Breast epithelium (tissue), 4 donors: Measurements from ENCODE around the gene FRMD5. TPM values are rescaled to one million over a fixed set of nuclear protein-coding genes. Genes with fewer than 3 reads are reported as not detected.

Experiments
- DNase-seq, 2 donors: peaks; one replicate each; pipeline ENCODE4 v3.0.0-alpha.2; 2019; ENCODE audit warnings: low spot score in 2 of 2
- H3K27ac ChIP-seq, 2 donors: fragments of 200-600 bp; sonication (generic) in 1 of 2; one replicate each; pipeline ENCODE4 v1.5.1; 2016 to 2019; ENCODE audit warnings: mild to moderate bottlenecking in 1 of 2
- H3K27me3 ChIP-seq, 2 donors: fragments of 200-600 bp; sonication (generic) in 1 of 2; one replicate each; pipeline versions ENCODE4 v1.5.1 to v1.6.0; 2017 to 2019; ENCODE audit warnings: control low read depth in 1 of 2, mild to moderate bottlenecking in 1 of 2
- H3K36me3 ChIP-seq: fragments of 200-600 bp; one replicate; pipeline ENCODE4 v1.5.1; 2019
- H3K4me1 ChIP-seq, 2 donors: fragments of 200-600 bp; sonication (generic); one replicate each; pipeline ENCODE4 v1.5.1; 2016 to 2019; ENCODE audit warnings: control low read depth in 1 of 2
- H3K4me3 ChIP-seq, 3 donors: fragments of 200-600 bp; sonication (generic); 1 replicate in 2 of 3; 2 replicates in 1 of 3; pipeline ENCODE4 v1.5.1; 2016 to 2019; ENCODE audit warnings: mild to moderate bottlenecking in 3 of 3, moderate library complexity in 2 of 3
- H3K9me3 ChIP-seq, 2 donors: fragments of 200-600 bp; sonication (generic) in 1 of 2; one replicate each; pipeline ENCODE4 v1.5.1; 2016 to 2019; ENCODE audit warnings: control low read depth in 1 of 2
- CTCF ChIP-seq, 3 donors: fragments of 450-650 bp; IDR thresholded peaks; one replicate each; pipeline ENCODE4 v1.5.1; 2016 to 2017; ENCODE audit warnings: antibody characterized with exemption in 3 of 3, mild to moderate bottlenecking in 3 of 3, moderate library complexity in 3 of 3
- POLR2A ChIP-seq: fragments of 450-650 bp; IDR thresholded peaks from one replicate; pipeline ENCODE4 v1.6.1; 2016; ENCODE audit warnings: antibody characterized with exemption, mild to moderate bottlenecking, moderate library complexity
- POLR2AphosphoS5 ChIP-seq, 3 donors: sonication (generic); formaldehyde crosslinking; IDR thresholded peaks; one replicate each; pipeline ENCODE4 v1.6.1; 2017; ENCODE audit warnings: antibody characterized with exemption in 3 of 3
- intact Hi-C: fragments of 100-400 bp; cut with DNase I; formaldehyde crosslinking; loops from one replicate; pipeline ENCODE4 v1.15.1; 2023; ENCODE audit warnings: low total_unique reads
- total RNA-seq, 3 donors: library from RNA; depleted of rRNA; stranded (reverse); fragments of >200 nt; gene quantifications; one replicate each; pipeline ENCODE4 v1.1.0, GENCODE V29; 2016

FRMD5 gene
- total RNA-seq, 3 donors from 2014 or later = 0.66 to 1.6 TPM; not detected in 1

- TF ChIP-seq POLR2AphosphoS5 (IDR thresholded peaks at IDR 0.05) (no peak), CTCF (IDR thresholded peaks at IDR 0.05) (no peak), POLR2A (no peak)
- Histone ChIP-seq H3K27ac (no peak overlapping the region), H3K36me3 (no peaks in the 10 kb centered on the region), H3K27me3 (no peaks in the 10 kb centered on the region), H3K4me1 (no peaks in the 10 kb centered on the region), H3K4me3 (no peak overlapping the region), H3K9me3 (no peaks in the 10 kb centered on the region)
- intact Hi-C loops = no loop called here
- DNase-seq = no peak
Observed at GRCh38 chr15:43957724-43958123, 237.3 kb downstream of the FRMD5 start.

- Histone ChIP-seq H3K27me3 (no peaks in the 10 kb centered on the region), H3K4me1 (no peaks in the 10 kb centered on the region), H3K36me3 (no peaks in the 10 kb centered on the region), H3K27ac (no peak overlapping the region), H3K4me3 (no peak overlapping the region), H3K9me3 (no peaks in the 10 kb centered on the region)
- TF ChIP-seq POLR2AphosphoS5 (IDR thresholded peaks at IDR 0.05) = no peak
- intact Hi-C loops = no loop called here
- DNase-seq = no peak
Observed at GRCh38 chr15:43955140-43955539, 239.9 kb downstream of the FRMD5 start.

DNA sequence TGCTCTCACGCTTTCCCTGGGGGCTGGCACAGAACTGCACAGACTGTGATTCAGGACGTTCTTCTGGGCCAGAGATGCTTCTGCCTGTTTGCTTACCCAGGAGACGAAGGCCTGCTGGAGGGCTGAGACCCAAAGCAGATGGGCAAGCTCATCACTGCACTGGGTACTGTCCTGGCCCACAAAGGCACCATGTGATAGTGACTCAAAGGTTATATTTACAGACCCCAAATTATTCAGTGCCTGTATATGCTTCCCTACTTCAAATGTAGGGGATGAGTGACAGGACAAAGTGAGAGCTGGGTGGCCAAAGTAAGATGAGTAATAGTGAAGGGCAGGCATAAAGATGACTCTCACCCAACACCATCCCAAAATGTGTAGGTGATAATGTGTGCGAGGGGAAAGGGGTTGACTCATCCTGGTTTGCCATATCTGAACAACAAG, 240.9 kb downstream of the FRMD5 start:
- Histone ChIP-seq H3K27ac (no peak overlapping the region), H3K27me3 (no peaks in the 10 kb centered on the region), H3K4me1 (no peaks in the 10 kb centered on the region), H3K36me3 (no peaks in the 10 kb centered on the region), H3K4me3 (no peak overlapping the region), H3K9me3 (no peaks in the 10 kb centered on the region)
- TF ChIP-seq POLR2A = no peak
- TF ChIP-seq CTCF (IDR thresholded peaks at IDR 0.05) = no peak
- intact Hi-C loops = no loop called here
- no peak for DNase-seq

- TF ChIP-seq CTCF (IDR thresholded peaks at IDR 0.05) (no peak), POLR2A (no peak), POLR2AphosphoS5 (IDR thresholded peaks at IDR 0.05) (no peak)
- no peak for DNase-seq
- H3K27me3 ChIP-seq = no peaks in the 10 kb centered on the region
- H3K4me1 ChIP-seq = no peaks in the 10 kb centered on the region
- intact Hi-C loops = no loop called here
- no peaks in the 10 kb centered on the region for H3K9me3 ChIP-seq
- no peak overlapping the region for H3K4me3 ChIP-seq
- H3K27ac ChIP-seq = no peak overlapping the region
- H3K36me3 ChIP-seq = no peaks in the 10 kb centered on the region
Observed at GRCh38 chr15:43953402-43953801, 241.7 kb downstream of the FRMD5 start.

GRCh38 chr15:43950531-43950930, 244.5 kb downstream of the FRMD5 start:
- no peak overlapping the region for H3K4me3 ChIP-seq
- H3K27ac ChIP-seq = no peak overlapping the region
- TF ChIP-seq POLR2A (no peak), POLR2AphosphoS5 (IDR thresholded peaks at IDR 0.05) (no peak), CTCF (IDR thresholded peaks at IDR 0.05) (no peak)
- DNase-seq = no peak
- H3K4me1 ChIP-seq = no peaks in the 10 kb centered on the region
- no peaks in the 10 kb centered on the region for H3K9me3 ChIP-seq
- no peaks in the 10 kb centered on the region for H3K36me3 ChIP-seq
- intact Hi-C loops = no loop called here
- H3K27me3 ChIP-seq = no peaks in the 10 kb centered on the region
